Sigmoid colon (tissue), 4 donors: ENCODE data around the gene SPAG5.

Experiments
- EP300 ChIP-seq, 4 donors: sonication (generic); formaldehyde crosslinking; IDR thresholded peaks; one replicate each; pipeline ENCODE4 v1.6.1; 2017; ENCODE audit warnings: antibody characterized with exemption in 4 of 4
- POLR2A ChIP-seq, 2 donors: fragments of 450-650 bp; IDR thresholded peaks; one replicate each; pipeline ENCODE4 v1.6.1; 2016; ENCODE audit warnings: antibody characterized with exemption in 2 of 2, mild to moderate bottlenecking in 2 of 2, moderate library complexity in 2 of 2

DNA sequence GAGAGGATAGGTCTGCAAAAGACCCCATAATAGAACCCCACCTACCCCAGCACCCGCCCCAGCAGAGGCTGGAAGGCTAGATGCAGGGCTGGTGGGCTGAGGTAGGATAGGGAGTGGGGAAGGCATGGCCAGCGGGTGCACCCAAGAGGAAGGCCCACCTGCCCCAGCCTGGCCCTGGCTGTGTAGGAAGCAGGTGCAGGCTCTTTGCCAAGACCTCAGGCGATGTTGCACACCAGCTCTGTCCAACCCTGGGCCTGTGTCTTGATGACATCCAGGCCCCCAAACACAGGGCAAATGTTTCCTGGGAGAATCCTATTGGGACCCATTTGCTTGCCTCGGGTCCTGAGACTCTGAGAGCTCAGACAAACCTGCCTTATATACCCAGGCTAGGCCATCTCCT lies 58.6 kb downstream of the SPAG5 start:
- TF ChIP-seq POLR2A (IDR thresholded peaks at IDR 0.05) (no peak), EP300 (IDR thresholded peaks at IDR 0.05) (no peak)
